Omental fat pad (tissue), 4 donors: Measurements from ENCODE around the gene ASCC2. TPM values are rescaled to one million over a fixed set of nuclear protein-coding genes. Genes with fewer than 3 reads are reported as not detected.
"Not testable (repeated sequence)": the region's sequence is repeated elsewhere in the genome, so short reads cannot be mapped to it uniquely, and the experiment has no call there.

Experiments
- ATAC-seq: fragments of 150-250 bp; one replicate; pipeline ENCODE4 v1.9.1; 2016; ENCODE audit warnings: mild to moderate bottlenecking, moderate library complexity; ENCODE audit not compliant: low FRiP score
- DNase-seq: peaks from one replicate; pipeline ENCODE4 v3.0.0-alpha.2; 2019; ENCODE audit warnings: low spot score
- total RNA-seq, 4 donors: library from RNA; depleted of rRNA; stranded (reverse); fragments of >200 nt; gene quantifications; one replicate each; pipeline ENCODE4 v1.1.0, GENCODE V29; 2016
- TF ChIP-seq, protein P1 (sequence below), 3 donors: fragments of 450-650 bp; IDR thresholded peaks; one replicate each; pipeline ENCODE4 v1.5.1; 2016 to 2017; ENCODE audit warnings: antibody characterized with exemption in 3 of 3, mild to moderate bottlenecking in 3 of 3, moderate library complexity in 2 of 3

The ASCC2 gene
- total RNA-seq, 4 donors from 2014 or later, result 35.4 to 65.2 (median 51.8) TPM

GRCh38 chr22:29870574-29870973, 32.5 kb upstream of the ASCC2 start:
- DNase-seq (no peak), ATAC-seq (no peak)
- TF ChIP-seq, protein P1, sequence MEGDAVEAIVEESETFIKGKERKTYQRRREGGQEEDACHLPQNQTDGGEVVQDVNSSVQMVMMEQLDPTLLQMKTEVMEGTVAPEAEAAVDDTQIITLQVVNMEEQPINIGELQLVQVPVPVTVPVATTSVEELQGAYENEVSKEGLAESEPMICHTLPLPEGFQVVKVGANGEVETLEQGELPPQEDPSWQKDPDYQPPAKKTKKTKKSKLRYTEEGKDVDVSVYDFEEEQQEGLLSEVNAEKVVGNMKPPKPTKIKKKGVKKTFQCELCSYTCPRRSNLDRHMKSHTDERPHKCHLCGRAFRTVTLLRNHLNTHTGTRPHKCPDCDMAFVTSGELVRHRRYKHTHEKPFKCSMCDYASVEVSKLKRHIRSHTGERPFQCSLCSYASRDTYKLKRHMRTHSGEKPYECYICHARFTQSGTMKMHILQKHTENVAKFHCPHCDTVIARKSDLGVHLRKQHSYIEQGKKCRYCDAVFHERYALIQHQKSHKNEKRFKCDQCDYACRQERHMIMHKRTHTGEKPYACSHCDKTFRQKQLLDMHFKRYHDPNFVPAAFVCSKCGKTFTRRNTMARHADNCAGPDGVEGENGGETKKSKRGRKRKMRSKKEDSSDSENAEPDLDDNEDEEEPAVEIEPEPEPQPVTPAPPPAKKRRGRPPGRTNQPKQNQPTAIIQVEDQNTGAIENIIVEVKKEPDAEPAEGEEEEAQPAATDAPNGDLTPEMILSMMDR (IDR thresholded peaks at IDR 0.05), result no peak

- ATAC-seq (no peak), DNase-seq (no peak)
- TF ChIP-seq, protein P1 (IDR thresholded peaks at IDR 0.05), result no peak
These were observed 29.8 kb upstream of the ASCC2 start for GRCh38 chr22:29867851-29868250.

GRCh38 chr22:29867260-29867659, 29.2 kb upstream of the ASCC2 start:
- ATAC-seq (no peak), DNase-seq (no peak)
- TF ChIP-seq, protein P1 (IDR thresholded peaks at IDR 0.05), result no peak

DNA sequence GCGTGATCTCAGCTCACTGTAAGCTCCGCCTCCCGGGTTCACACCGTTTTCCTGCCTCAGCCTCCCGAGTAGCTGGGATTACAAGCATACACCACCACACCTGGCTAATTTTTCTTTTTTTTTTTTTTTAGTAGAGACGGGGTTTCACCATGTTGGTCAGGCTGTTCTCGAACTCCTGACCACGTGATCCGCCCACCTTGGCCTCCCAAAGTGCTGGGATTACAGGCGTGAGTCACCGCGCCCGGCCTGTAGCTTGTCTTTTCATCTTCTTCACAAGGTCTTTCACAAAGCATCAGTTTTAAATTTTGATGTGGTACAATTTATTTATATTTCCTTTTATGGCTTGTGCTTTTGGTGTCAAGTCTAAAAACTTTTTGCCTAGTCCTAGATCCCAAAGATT, 27.5 kb upstream of the ASCC2 start:
- ATAC-seq, DNase-seq: not testable (repeated sequence)

- TF ChIP-seq, protein P1 (IDR thresholded peaks at IDR 0.05), result no peak
- no peak for ATAC-seq
- DNase-seq, result no peak
These were observed 23.7 kb upstream of the ASCC2 start for GRCh38 chr22:29861672-29862297.

DNA sequence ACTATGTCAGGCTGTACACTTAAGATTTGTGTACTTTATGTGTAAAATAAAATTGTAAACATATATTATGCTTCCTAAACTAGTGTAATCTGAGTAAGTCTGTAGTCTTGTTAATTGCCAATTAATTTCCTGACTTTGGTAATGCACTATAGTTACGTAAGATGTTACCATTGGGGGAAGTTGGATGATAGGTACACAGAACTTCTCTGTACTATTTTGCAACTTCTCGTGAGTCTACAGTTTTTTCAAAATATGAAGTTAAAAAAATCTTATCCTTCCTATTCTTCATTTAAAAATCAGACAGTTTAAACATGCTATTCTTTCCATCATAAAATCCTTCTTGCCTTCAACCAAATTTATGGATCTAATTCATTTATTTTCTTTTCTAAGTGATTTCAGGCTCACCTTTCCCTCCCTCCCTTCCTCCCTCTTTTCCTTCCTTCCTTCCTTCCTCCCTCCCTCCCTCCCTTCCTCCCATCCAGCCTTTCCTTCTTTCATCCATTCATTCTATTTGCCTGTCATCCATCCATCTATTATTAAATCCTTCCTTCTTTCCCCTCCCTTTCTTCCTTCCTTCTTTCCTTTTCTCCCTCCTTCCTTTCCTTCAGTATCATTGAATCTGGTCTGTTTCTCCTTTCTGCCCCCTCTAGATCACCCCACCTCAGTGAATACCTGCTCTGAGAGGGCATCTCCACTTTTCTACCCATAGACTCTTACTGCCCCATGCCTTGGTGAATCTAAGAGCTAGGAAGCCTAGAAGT, 22.1 kb upstream of the ASCC2 start:
- ATAC-seq (no peak), DNase-seq (no peak)
- TF ChIP-seq, protein P1 (IDR thresholded peaks at IDR 0.05), result no peak

GRCh38 chr22:29859030-29859429, 21.0 kb upstream of the ASCC2 start:
- not testable (repeated sequence) for DNase-seq, ATAC-seq

DNA sequence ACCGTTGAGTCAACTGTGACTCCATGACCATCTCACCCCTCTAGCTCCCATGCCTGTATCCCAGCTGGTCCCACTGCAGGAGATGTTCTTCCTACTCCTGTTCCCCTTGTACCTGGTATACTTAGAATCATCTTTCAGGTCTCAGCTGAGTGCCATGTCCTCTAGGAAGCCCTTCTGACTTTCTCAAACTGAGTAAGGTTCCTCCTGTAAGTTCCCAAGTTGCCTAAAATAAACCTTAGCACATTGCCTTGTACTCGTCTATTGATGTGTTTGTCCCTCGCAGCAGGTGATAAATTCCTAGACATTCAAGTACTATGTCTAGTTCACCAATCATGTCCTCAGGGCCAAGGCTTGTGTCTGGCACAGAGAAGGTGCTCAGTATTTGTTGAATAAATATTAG, 18.4 kb upstream of the ASCC2 start:
- ATAC-seq (no peak), DNase-seq (no peak)
- TF ChIP-seq, protein P1 (IDR thresholded peaks at IDR 0.05), result no peak
